C4-2B (cell line): ENCODE results near the gene RAPGEF1.

Experiments used
- H3K27ac ChIP-seq: fragments of 450-650 bp; 2 replicates; pipeline ENCODE4 v1.5.1; 2017
- CTCF ChIP-seq: fragments of 450-650 bp; conservative IDR thresholded peaks from 2 replicates; pipeline ENCODE4 v1.5.1; 2017; ENCODE audit warnings: mild to moderate bottlenecking
- ZFX ChIP-seq: fragments of 450-650 bp; IDR thresholded peaks from 2 replicates; pipeline ENCODE4 v1.6.1; 2017

RAPGEF1 gene

GRCh38 chr9:131728961-131729360 lies 10.9 kb downstream of the RAPGEF1 start:
- TF ChIP-seq ZFX: no peak
- TF ChIP-seq CTCF: no peak
- no peak overlapping the region for H3K27ac ChIP-seq

GRCh38 chr9:131728546-131728910 lies 11.3 kb downstream of the RAPGEF1 start:
- no peak for TF ChIP-seq CTCF
- TF ChIP-seq ZFX: no peak
- no peak overlapping the region for H3K27ac ChIP-seq

GRCh38 chr9:131727795-131728545 lies 11.9 kb downstream of the RAPGEF1 start:
- no peak overlapping the region for H3K27ac ChIP-seq

GRCh38 chr9:131727184-131727759 lies 12.6 kb downstream of the RAPGEF1 start:
- no peak overlapping the region for H3K27ac ChIP-seq
- no peak for TF ChIP-seq CTCF
- TF ChIP-seq ZFX: no peak

More at GRCh38 chr9:131727795-131728545, 11.9 kb downstream of the RAPGEF1 start:
- TF ChIP-seq ZFX (no peak), CTCF (no peak)

- no peak overlapping the region for H3K27ac ChIP-seq
- TF ChIP-seq ZFX (no peak), CTCF (no peak)
These were observed 15.2 kb downstream of the RAPGEF1 start for GRCh38 chr9:131724683-131725082.

GRCh38 chr9:131723632-131724031 lies 16.2 kb downstream of the RAPGEF1 start:
- TF ChIP-seq ZFX: no peak
- TF ChIP-seq CTCF: no peak
- no peak overlapping the region for H3K27ac ChIP-seq

- TF ChIP-seq ZFX (no peak), CTCF (no peak)
- no peak overlapping the region for H3K27ac ChIP-seq
These were observed 17.6 kb downstream of the RAPGEF1 start for GRCh38 chr9:131722255-131722654.
